ENCODE measurements around the gene CAV1.

- TF ChIP-seq CTCF (conservative IDR thresholded peaks at IDR 0.05) (no peak), ZFX (IDR thresholded peaks at IDR 0.05) (no peak)
Observed at GRCh38 chr7:116598861-116599260, 74.0 kb downstream of the CAV1 start.
